Upper lobe of left lung (tissue), 6 donors: ENCODE results near the gene PDSS2. TPM values are rescaled to one million over a fixed set of nuclear protein-coding genes. Genes with fewer than 3 reads are reported as not detected.
A peak's percentile ranks its signal among the peaks of the same experiment; 100 is the strongest.

Experiments used
- ATAC-seq, 2 donors: fragments of 200-7000 bp; cut with Tn5 transposase; one replicate each; pipeline ENCODE4 v1.9.1; 2022; ENCODE audit warnings: mild to moderate bottlenecking in 2 of 2, moderate library complexity in 2 of 2; ENCODE audit not compliant: low FRiP score in 2 of 2
- DNase-seq, 2 donors: peaks; one replicate each; pipeline ENCODE4 v3.0.0-alpha.2; 2019 to 2020
- H3K27ac ChIP-seq, 4 donors: fragments of 200-600 bp; sonication (generic); one replicate each; pipeline ENCODE4 v1.5.1; 2016 to 2019
- H3K27me3 ChIP-seq, 4 donors: fragments of 200-600 bp; sonication (generic); one replicate each; pipeline ENCODE4 v1.5.1; 2017 to 2019
- H3K36me3 ChIP-seq, 4 donors: fragments of 200-600 bp; sonication (generic); one replicate each; pipeline ENCODE4 v1.5.1; 2016 to 2019
- H3K4me1 ChIP-seq, 4 donors: fragments of 200-600 bp; sonication (generic); one replicate each; pipeline ENCODE4 v1.5.1; 2018 to 2019
- H3K4me3 ChIP-seq, 4 donors: fragments of 200-600 bp; sonication (generic); one replicate each; pipeline ENCODE4 v1.5.1; 2017 to 2019; ENCODE audit warnings: mild to moderate bottlenecking in 2 of 4, moderate library complexity in 1 of 4
- H3K9me3 ChIP-seq, 4 donors: fragments of 200-600 bp; sonication (generic); one replicate each; pipeline ENCODE4 v1.5.1; 2018 to 2019
- EP300 ChIP-seq, 4 donors: sonication (generic); formaldehyde crosslinking; IDR thresholded peaks; one replicate each; pipeline ENCODE4 v1.5.1; 2017; ENCODE audit warnings: antibody characterized with exemption in 4 of 4, control low read depth in 2 of 4
- POLR2A ChIP-seq, 4 donors: fragments of 450-650 bp; IDR thresholded peaks; one replicate each; pipeline ENCODE4 v1.5.1; 2016 to 2017; ENCODE audit warnings: antibody characterized with exemption in 4 of 4, mild to moderate bottlenecking in 2 of 4
- POLR2AphosphoS5 ChIP-seq, 2 donors: sonication (generic); formaldehyde crosslinking; IDR thresholded peaks; one replicate each; pipeline ENCODE4 v1.5.1; 2017; ENCODE audit warnings: antibody characterized with exemption in 2 of 2
- WGBS, 2 donors: methylation state at CpG; one replicate each; pipeline ENCODE4 v1.1.5; 2017 to 2018; 5-methylcytosine and 5-hydroxymethylcytosine counted together
- total RNA-seq, 6 donors: library from RNA; depleted of rRNA in 4 of 6; stranded (reverse); fragments of >200 nt in 4 of 6; gene quantifications; one replicate each; pipeline versions ENCODE4 v1.1.0 to v1.2.1, GENCODE V29; 2016 to 2021
- TF ChIP-seq, protein P1 (sequence below), 6 experiments: fragments of 450-650 bp in 4 of 6; fragments of 200-600 bp in 2 of 6; sonication (generic) in 2 of 6; IDR thresholded peaks; one replicate each; pipeline ENCODE4 v1.5.1; 2016 to 2019; ENCODE audit warnings: antibody characterized with exemption in 6 of 6
- donor health status: DM: no; HTN: no; CAD: no; lungs with moderate emphysema.
- donor health status: DM: no; HTN: yes; CAD: no; lungs with severe emphysema.

The PDSS2 gene
- total RNA-seq, 6 donors from 2014 or later = 5.1 to 20.9 (median 15.0) TPM

- Histone ChIP-seq H3K4me3 (no peak overlapping the region), H3K27me3 (no peaks in the 10 kb centered on the region), H3K9me3 (no peaks in the 10 kb centered on the region), H3K36me3 (no peaks in the 10 kb centered on the region), H3K4me1 (peaks cover 0 to 9% (median 0%) of the 10 kb centered on the region in 4 donors), H3K27ac (no peak overlapping the region)
- ATAC-seq = no peak
- no peak for DNase-seq
- TF ChIP-seq EP300 (IDR thresholded peaks at IDR 0.05) (no peak), POLR2A (IDR thresholded peaks at IDR 0.05) (no peak), POLR2AphosphoS5 (IDR thresholded peaks at IDR 0.05) (no peak)
- TF ChIP-seq, protein P1, sequence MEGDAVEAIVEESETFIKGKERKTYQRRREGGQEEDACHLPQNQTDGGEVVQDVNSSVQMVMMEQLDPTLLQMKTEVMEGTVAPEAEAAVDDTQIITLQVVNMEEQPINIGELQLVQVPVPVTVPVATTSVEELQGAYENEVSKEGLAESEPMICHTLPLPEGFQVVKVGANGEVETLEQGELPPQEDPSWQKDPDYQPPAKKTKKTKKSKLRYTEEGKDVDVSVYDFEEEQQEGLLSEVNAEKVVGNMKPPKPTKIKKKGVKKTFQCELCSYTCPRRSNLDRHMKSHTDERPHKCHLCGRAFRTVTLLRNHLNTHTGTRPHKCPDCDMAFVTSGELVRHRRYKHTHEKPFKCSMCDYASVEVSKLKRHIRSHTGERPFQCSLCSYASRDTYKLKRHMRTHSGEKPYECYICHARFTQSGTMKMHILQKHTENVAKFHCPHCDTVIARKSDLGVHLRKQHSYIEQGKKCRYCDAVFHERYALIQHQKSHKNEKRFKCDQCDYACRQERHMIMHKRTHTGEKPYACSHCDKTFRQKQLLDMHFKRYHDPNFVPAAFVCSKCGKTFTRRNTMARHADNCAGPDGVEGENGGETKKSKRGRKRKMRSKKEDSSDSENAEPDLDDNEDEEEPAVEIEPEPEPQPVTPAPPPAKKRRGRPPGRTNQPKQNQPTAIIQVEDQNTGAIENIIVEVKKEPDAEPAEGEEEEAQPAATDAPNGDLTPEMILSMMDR (IDR thresholded peaks at IDR 0.05) = no peak
- 78 to 83% methylated on average over 4 of the region's 4 CpGs for WGBS, 2 donors
Measured at GRCh38 chr6:107244082-107244741, 215.2 kb downstream of the PDSS2 start.

DNA sequence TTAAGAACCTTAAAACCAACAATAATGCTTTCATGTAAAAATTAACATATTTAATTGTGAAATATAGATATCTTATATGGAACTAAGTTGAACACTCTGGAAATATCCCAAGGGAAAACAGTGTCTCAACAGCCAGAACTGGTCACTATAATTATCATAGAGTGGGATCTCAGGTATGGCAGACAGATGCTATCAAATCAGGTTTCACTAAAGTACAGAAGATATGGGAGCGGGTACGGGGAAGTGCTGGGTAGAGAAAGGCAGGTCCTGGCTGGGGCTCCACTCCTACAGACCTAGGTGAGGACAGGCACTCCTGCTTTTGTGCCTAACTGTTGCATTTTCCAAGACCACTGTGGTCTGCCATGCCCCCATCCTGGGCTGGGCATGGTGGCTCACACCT lies 215.9 kb downstream of the PDSS2 start:
- TF ChIP-seq EP300 (IDR thresholded peaks at IDR 0.05) = no peak
- TF ChIP-seq POLR2AphosphoS5 (IDR thresholded peaks at IDR 0.05) = no peak
- TF ChIP-seq POLR2A (IDR thresholded peaks at IDR 0.05) = no peak
- TF ChIP-seq, protein P1 (IDR thresholded peaks at IDR 0.05) = no peak
- Histone ChIP-seq H3K36me3 (no peaks in the 10 kb centered on the region), H3K4me1 (peaks cover 0 to 9% (median 0%) of the 10 kb centered on the region in 4 donors), H3K27me3 (no peaks in the 10 kb centered on the region), H3K27ac (peak overlapping the region in 2 of 4 donors; percentile 55 to 76), H3K9me3 (no peaks in the 10 kb centered on the region), H3K4me3 (no peak overlapping the region)
- no peak for DNase-seq
- no peak for ATAC-seq
- WGBS, 2 donors = 90 to 100% methylated on average over 2 of the region's 2 CpGs

DNA sequence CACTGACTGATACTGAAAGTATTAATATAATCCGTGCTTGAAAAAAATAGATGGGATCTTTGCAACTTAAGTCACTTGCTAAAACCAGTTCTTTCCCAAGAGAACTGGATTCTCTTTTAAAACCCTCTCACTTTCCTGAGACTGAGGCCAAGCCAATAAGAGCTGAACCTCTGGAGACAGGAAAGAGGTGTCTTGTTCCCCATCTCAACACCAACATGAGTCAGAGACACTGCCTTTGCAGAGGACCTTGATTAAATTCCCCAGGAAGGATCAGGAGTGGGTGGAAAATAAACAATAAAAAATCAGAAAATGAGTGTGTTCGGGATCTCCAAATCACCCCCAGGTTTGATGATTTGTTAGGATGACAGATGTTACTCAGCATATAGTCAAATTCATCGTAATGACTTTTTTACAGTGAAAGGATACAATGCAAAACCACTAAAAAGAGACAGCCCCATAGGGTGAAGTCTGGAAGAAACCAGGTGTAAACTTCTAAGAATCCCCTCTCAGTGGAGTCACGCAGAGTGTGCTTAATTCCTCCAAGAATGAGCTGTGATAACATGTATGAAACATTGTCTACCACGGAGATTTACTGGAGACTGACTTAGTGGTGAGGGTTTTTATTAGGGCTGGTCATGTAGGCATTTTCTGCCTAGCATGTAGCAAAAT lies 221.2 kb downstream of the PDSS2 start:
- H3K4me1 ChIP-seq = peaks cover 0 to 4% (median 0%) of the 10 kb centered on the region in 4 donors
- no peak for DNase-seq
- H3K27me3 ChIP-seq = no peaks in the 10 kb centered on the region
- peaks cover 0 to 7% (median 7%) of the 10 kb centered on the region in 4 donors for H3K9me3 ChIP-seq
- H3K4me3 ChIP-seq = no peak overlapping the region
- H3K36me3 ChIP-seq = peaks cover 0 to 4% (median 0%) of the 10 kb centered on the region in 4 donors
- TF ChIP-seq EP300 (IDR thresholded peaks at IDR 0.05) (no peak), POLR2A (IDR thresholded peaks at IDR 0.05) (no peak), POLR2AphosphoS5 (IDR thresholded peaks at IDR 0.05) (no peak)
- TF ChIP-seq, protein P1 (IDR thresholded peaks at IDR 0.05) = no peak
- no peak overlapping the region for H3K27ac ChIP-seq
- WGBS, 2 donors = 86 to 87% methylated on average over 5 of the region's 5 CpGs
- ATAC-seq = no peak

DNA sequence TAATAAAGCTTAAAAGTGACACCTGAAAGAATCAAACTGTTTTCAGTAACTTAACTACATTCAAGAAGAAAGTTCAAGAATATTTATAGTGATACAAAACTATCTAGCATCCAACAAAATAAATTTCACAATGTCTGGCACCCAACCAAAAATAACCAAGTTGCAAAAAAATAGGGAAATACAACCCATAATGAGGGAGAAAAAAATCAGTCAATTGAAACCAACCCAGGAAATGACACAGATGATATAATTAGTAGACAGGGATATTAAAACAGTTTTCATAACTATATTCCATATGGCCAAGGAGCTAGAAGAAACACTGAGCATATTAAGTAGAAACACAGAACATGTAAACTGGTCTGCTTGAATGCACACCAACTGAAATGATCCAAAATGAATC lies 223.9 kb downstream of the PDSS2 start:
- Histone ChIP-seq H3K27me3 (no peaks in the 10 kb centered on the region), H3K36me3 (peaks cover 0 to 4% (median 0%) of the 10 kb centered on the region in 4 donors), H3K27ac (no peak overlapping the region), H3K4me1 (no peaks in the 10 kb centered on the region), H3K4me3 (no peak overlapping the region), H3K9me3 (peaks cover 0 to 7% (median 7%) of the 10 kb centered on the region in 4 donors)
- ATAC-seq (no peak), DNase-seq (no peak)
- TF ChIP-seq, protein P1 (IDR thresholded peaks at IDR 0.05) = no peak
- no peak for TF ChIP-seq POLR2A (IDR thresholded peaks at IDR 0.05)
- no peak for TF ChIP-seq POLR2AphosphoS5 (IDR thresholded peaks at IDR 0.05)
- no peak for TF ChIP-seq EP300 (IDR thresholded peaks at IDR 0.05)
